ENCODE results near the gene NFIL3.
"Not testable (repeated sequence)": the region's sequence is repeated elsewhere in the genome, so short reads cannot be mapped to it uniquely, and the experiment has no call there.

The NFIL3 gene

GRCh38 chr9:91393826-91394225 is 29.8 kb downstream of the NFIL3 start:
- DNase-seq = no peak

DNA sequence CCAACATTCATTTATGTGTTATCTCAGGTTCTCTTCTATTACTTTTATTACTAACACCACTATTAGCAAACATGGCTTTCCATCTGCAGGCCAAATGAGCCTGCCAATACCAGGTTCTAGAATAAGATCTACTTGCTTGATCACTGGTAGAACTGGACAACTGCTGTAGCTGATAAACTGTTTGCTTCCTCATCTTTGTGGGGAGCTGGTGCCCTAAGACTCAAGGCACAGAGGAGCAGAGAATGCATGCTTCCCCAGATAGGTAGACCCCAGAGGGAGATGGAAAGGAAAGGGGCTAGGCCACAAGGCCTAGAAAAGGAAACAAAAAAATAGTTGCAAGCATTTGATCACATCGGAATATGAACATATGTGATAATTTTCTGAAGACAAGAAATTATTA is 31.2 kb downstream of the NFIL3 start:
- DNase-seq = no peak

GRCh38 chr9:91391818-91392217 is 31.8 kb downstream of the NFIL3 start:
- DNase-seq = no peak

- no peak for DNase-seq
Measured at GRCh38 chr9:91391412-91391811, 32.2 kb downstream of the NFIL3 start.

DNA sequence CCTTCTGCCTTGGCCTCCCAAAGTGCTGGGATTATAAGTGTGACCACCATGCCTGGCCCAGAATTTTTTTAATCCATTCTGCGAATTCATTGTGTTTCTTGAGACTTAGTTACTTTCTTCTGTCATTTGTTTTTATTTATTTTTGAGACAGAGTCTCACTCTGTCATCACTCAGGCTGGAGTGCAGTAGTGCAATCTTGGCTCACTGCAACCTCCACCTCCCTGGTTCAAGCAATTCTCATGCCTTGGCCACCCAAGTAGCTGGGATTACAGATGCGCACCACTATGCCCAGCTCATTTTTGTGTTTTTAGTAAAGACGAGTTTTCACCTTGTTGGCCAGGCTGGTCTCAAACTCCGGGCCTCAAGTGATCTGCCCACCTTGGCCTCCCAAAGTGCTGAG is 33.9 kb downstream of the NFIL3 start:
- DNase-seq = not testable (repeated sequence)

DNA sequence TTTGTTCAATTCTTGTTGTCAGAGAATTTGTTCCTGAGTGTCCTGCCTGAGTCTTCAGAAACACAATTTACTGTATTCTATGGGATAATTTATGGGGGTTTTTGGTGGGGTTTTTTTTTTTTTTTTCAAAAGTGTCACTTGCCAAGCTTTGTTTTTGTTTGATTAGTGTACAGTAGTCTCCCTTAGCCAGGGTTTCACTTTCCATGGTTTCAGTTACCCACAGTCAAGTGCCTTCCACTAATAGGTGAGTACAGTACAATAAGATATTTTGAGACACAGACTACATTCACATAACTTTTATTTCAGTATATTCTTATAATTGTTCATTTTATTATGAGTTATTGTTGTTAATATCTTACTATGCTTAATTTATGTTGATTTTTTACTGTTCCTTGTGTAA is 36.9 kb downstream of the NFIL3 start:
- DNase-seq = no peak

- no peak for DNase-seq
Measured at GRCh38 chr9:91384954-91385353, 38.7 kb downstream of the NFIL3 start.

GRCh38 chr9:91383577-91383976 is 40.1 kb downstream of the NFIL3 start:
- DNase-seq = no peak

- no peak for DNase-seq
Measured at GRCh38 chr9:91382298-91382697, 41.3 kb downstream of the NFIL3 start.

DNA sequence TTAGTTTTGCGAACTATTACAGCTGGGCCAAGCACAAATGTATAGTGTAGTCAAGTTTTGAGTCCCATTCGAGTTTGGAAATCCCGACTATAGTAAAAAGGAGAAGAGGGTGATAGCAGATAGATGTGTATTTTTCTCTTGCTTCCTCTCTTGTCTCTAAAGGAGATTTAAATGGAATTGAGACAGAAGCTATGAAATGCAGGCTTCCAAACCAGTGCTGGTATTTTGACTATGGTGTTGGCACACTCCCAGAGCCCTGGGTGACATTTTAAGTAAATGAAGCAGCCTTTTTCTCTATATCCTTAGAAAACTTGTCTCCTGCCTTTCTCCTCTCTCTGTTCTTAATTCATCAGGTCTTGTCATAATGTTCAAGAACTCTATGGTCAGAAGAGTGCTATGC is 44.2 kb downstream of the NFIL3 start:
- no peak for DNase-seq

- DNase-seq = no peak
Measured at GRCh38 chr9:91378695-91379127, 44.9 kb downstream of the NFIL3 start.

DNA sequence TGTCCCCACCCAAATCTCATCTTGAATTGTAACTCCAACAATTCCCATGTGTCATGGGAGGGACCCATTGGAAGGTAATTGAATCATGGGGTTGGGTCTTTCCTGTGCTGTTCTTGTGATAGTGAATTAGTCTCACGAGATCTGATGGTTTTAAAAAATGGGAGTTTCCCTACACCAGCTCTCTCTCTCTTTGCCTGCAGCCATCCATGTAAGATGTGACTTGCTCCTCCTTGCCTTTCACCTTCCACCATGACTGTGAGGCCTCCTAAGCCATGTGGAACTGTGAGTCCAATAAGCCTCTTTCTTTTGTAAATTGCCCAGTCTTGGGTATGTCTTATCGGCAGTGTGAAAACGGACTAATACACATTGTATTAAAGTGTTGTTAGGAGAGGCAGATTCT is 45.6 kb downstream of the NFIL3 start:
- not testable (repeated sequence) for DNase-seq

GRCh38 chr9:91376239-91376638 is 47.4 kb downstream of the NFIL3 start:
- peak; percentile 58 for DNase-seq

DNA sequence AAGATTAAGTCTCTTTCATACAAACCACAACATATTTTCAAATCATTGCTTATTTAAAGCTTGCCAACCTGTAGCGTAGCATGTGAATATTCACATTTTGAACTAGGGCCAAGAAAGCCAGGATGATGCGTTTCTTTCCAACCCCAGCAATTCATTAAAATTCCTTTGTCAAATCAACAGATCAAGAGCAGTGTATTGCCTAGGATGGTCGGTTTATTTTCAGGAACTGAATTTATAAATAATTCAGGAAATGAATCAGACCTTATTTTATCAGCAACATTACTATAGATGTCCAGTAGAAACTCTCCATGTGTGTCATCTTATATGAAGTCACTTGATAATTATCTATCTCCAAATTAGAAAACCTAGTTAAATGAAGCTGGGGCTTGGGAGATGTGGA is 48.7 kb downstream of the NFIL3 start:
- peak; percentile 27 for DNase-seq

GRCh38 chr9:91371894-91372293 is 51.7 kb downstream of the NFIL3 start:
- peak; percentile 65 for DNase-seq

DNA sequence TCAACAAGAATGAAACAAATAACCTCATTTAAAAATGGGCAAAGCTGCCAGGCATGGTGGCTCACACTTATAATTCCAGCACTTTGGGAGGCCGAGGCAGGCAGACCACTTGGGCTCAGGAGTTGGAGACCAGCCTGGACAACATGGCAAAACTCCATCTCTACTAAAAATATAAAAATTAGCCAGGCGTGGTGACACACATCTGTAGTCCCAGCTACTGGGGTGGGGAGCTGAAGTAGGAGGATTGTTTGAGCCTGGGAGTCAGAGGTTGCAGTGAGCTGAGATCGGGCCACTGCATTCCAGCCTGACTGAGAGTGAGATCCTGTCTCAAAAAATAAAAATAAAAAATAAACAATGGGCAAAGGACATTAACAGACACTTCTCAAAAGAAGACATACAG is 53.6 kb downstream of the NFIL3 start:
- DNase-seq = not testable (repeated sequence)

DNA sequence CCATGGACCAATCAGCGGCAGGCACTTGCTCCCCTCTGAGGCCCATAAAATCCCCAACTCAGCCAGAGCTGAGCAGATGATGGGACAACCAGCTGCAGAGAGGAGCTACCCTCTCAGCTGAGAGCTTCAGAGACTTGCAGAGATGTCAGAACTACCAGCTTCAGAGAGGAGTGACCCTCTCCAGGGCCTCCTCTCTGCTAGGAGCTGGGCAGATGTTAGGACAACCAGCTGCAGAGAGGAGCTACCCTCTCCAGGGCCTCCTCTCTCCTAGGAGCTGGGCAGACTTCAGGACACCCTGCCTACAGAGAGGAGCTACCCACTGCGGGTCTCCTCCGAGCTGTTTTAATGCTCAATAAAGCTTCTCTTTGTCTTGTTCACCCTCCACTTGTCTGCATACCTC is 58.9 kb downstream of the NFIL3 start:
- no peak for DNase-seq

DNA sequence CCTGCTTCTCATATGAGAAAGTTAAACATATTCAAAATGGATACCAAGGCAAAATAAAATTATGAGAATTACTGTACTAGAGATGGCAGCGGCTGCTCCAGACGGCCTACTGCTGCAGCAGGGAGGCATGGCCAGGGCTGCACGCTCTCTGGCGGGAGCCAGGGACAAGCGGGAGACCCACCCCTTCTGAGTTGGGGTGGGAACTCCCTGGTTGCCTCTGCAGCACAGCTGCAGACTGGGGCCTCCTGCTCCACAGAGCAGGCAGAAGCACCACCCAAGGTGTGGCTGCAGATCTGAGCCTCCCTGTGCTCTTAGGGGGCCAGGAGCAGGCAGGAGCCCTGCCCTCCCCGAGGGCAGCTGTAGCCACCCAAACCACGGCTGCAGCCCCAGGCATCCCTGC is 59.6 kb downstream of the NFIL3 start:
- no peak for DNase-seq

GRCh38 chr9:91362051-91362611 is 61.5 kb downstream of the NFIL3 start:
- DNase-seq = no peak

DNA sequence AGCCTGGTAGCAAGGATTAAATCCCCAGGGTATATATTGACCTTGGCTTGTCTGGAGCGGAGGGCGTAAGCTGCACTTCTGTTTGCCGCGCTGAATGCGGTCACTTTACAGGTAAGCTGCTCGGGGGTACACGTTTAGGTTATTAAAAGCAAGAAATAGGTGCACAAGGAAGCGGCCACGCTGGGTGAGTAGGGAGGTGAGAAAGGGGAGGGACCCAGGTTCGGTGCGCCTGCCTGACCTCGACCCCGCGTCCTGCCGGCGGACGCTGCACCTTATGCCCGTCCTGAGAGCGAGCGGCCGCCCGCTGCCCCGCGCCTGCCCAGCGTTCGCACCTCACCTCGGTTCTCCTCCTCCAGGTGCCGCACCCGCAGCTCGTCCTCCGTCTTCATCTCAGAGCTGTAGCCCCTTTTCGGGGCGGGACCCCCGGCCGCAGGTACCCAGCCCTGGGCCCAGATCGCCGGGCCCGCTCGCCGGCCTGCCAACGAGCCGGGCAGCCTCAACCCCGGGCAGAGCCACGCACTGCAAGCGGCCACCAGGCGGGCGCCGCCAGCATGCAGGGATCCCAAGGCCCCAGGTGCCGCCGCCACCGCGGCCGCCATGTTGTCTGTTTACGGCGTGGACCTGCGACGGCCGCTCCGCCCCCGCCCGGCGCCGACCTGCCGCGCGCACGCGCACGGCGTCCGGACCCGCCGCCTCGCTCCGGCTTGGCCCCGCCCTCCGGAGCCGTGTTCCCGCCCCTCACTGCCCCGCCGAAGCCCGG is 62.2 kb downstream of the NFIL3 start, which contains the start of gene AUH:
Gene AUH (minus strand): TSS at position 628 of the 760 bp plus-strand sequence. CDS start 29 bp downstream, at position 599.
- DNase-seq = peak; percentile 85

DNA sequence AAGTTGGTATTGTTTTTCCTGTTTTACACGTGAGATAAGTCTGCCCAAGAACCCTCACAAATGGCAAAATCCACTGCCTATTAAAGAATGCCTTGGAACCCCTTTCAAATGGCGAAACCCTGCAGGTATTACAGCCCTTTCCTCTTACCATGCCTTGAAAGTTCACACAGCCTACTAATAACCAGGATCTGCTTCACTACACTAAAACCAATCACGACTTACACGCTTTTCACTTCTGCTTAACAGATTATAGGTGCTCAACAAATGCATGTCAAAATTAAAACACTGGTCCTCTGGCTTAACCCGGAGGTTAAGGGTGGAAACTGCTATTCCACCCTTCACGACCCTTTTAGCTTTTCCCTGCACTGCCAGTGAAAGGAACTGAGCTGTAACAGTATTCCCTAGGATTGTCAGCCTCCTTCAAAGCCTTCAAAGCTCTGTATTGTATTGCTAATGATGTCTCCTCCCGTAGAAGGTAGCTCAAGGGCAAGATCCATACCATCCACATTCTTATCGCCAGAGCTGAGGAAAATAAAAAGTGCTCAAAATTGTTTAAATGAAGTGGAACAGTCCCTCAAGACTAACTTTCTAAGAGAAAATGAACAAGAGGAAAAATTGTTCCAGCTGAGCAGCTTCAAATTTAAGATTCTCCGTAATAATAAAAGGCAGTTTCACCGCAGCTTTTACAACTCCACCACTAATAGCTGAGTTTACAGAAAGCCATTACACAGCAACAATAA is 62.9 kb downstream of the NFIL3 start:
- no peak for DNase-seq

GRCh38 chr9:91359734-91360470 is 63.7 kb downstream of the NFIL3 start:
- DNase-seq = no peak

DNA sequence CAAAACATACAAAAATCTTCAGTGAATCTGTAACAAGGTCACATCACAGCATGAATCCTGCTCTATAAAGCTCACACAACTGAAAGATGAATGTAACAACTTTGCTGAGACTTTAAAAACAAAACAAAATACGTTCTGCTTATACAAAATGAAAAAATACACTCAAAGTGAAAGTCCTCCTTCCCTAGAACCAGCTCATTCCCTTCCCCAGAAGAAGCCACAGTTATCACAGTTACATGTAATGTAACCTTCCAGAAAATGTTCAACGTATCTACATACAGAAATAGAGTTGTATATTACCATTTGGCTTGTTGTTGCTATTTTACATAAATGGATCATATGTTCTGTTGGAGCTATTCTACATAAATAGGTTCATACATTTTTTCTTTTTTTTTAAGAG is 64.5 kb downstream of the NFIL3 start:
- DNase-seq = no peak
